Measurements from ENCODE around the gene MLEC.

The MLEC gene

DNA sequence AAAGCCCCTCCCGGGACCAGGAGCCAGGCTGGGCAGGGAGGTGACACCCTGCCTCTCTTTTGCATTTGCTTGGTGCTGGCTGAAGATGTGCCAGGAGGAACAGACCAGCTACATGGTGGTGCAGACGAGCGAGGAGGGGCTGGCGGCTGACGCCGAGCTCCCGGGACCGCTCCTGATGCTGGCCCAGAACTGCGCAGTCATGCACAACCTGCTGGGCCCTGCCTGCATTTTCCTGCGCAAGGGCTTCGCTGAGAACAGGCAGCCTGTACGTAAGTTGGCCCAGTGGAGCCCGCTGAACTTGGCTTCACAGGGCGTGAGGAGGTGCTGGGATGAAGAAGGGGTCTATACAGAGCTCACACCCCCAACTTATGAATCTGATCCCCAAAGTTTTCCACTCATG, 30.9 kb upstream of the MLEC start:
- H3K36me3 ChIP-seq (ENCODE audit: control insufficient read depth, insufficient read depth, low read length) = no peaks in the 10 kb centered on the region
- H3K4me2 ChIP-seq (ENCODE audit: low read length) = no peak overlapping the region
- H3K27ac ChIP-seq = no peak overlapping the region
- no peaks in the 10 kb centered on the region for H3K4me1 ChIP-seq
- no peak overlapping the region for H3K9ac ChIP-seq
- H3K79me2 ChIP-seq = peaks cover 11% of the 10 kb centered on the region
- no peak for TF ChIP-seq CTCF (IDR thresholded peaks at IDR 0.05)
- no peak overlapping the region for H3K4me3 ChIP-seq (ENCODE audit: low read depth, low read length)
- H3K27me3 ChIP-seq (ENCODE audit: control insufficient read depth, insufficient read depth, low read length) = no peaks in the 10 kb centered on the region
- no peak overlapping the region for H2AFZ ChIP-seq
- H3K9me3 ChIP-seq (ENCODE audit: control insufficient read depth, low read length) = no peaks in the 10 kb centered on the region

DNA sequence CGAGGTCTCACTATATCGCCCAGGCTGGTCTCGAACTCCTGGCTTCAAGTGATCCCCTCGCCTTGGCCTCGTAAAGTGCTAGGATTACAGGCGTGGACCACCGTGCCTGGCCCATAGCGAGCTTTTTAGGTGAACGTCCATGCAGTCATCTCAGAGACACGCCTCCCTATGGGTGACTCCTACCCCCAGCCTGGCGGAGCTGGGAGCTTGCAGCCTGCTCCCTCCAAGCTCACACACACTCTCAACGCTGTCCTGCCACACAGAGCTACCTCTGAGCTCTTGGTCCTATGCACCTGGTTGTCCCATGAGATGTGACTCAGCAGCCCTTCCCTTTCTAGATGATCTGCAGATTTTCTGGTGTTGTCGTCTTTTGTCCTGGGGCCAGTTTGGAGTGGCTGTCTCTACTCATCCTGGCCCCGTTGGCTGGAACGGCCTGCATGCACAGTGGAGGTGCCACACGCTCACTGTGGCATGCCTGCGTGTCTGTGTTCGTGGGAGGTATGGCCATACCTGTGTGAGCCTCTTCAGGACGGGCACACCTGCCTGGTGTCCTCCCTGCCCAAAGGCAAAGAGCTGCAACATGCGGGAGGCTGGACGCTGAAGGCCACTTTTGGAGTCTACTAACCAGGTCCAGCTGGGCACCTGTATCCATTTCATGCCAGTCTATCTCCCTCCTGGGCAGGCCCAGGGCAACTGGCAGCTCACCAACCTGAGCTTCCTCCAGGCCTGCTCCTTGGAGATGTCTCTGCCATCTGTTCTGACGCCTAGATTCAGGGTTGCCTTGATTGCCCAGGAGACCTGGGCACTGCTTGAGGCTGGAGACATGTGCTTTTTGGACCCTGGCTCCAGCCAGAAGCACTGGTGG, 28.4 kb upstream of the MLEC start:
- H3K36me3 ChIP-seq (ENCODE audit: control insufficient read depth, insufficient read depth, low read length) = no peaks in the 10 kb centered on the region
- no peaks in the 10 kb centered on the region for H3K9me3 ChIP-seq (ENCODE audit: control insufficient read depth, low read length)
- no peaks in the 10 kb centered on the region for H3K4me1 ChIP-seq
- H3K4me3 ChIP-seq (ENCODE audit: low read depth, low read length) = no peak overlapping the region
- H3K79me2 ChIP-seq = peaks cover 10% of the 10 kb centered on the region
- no peak overlapping the region for H3K9ac ChIP-seq
- no peak overlapping the region for H3K4me2 ChIP-seq (ENCODE audit: low read length)
- no peak for TF ChIP-seq CTCF (IDR thresholded peaks at IDR 0.05)
- H2AFZ ChIP-seq = no peak overlapping the region
- no peaks in the 10 kb centered on the region for H3K27me3 ChIP-seq (ENCODE audit: control insufficient read depth, insufficient read depth, low read length)
- no peak overlapping the region for H3K27ac ChIP-seq

- no peak overlapping the region for H3K27ac ChIP-seq
- no peak overlapping the region for H3K4me3 ChIP-seq (ENCODE audit: low read depth, low read length)
- H3K27me3 ChIP-seq (ENCODE audit: control insufficient read depth, insufficient read depth, low read length) = no peaks in the 10 kb centered on the region
- H3K9me3 ChIP-seq (ENCODE audit: control insufficient read depth, low read length) = no peaks in the 10 kb centered on the region
- H3K9ac ChIP-seq = no peak overlapping the region
- peaks cover 8% of the 10 kb centered on the region for H3K79me2 ChIP-seq
- no peaks in the 10 kb centered on the region for H3K36me3 ChIP-seq (ENCODE audit: control insufficient read depth, insufficient read depth, low read length)
- H3K4me2 ChIP-seq (ENCODE audit: low read length) = no peak overlapping the region
- no peak for TF ChIP-seq CTCF (IDR thresholded peaks at IDR 0.05)
- H3K4me1 ChIP-seq = no peaks in the 10 kb centered on the region
- H2AFZ ChIP-seq = no peak overlapping the region
Observed at GRCh38 chr12:120659151-120659525, 27.8 kb upstream of the MLEC start.

DNA sequence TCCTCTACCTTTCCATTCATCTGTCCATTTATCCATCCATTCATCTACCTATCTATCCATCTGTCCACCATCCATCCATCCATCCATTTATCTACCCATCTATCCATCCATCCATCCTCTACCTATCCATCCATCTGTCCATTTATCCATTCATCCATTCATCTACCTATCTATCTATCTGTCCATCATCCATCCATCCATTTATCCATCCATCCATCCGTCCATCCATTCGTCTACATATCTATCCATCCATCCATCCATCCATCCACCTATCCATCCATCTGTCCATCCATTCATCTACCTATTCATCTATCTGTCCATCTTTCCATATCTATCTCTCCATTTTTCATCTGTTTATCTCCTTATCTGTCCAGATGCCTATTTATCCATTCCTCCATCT, 25.5 kb upstream of the MLEC start:
- H3K27ac ChIP-seq = no peak overlapping the region
- peaks cover 8% of the 10 kb centered on the region for H3K79me2 ChIP-seq
- no peaks in the 10 kb centered on the region for H3K4me1 ChIP-seq
- no peak overlapping the region for H3K9ac ChIP-seq
- H3K4me2 ChIP-seq (ENCODE audit: low read length) = no peak overlapping the region
- TF ChIP-seq CTCF (IDR thresholded peaks at IDR 0.05) = no peak
- H3K36me3 ChIP-seq (ENCODE audit: control insufficient read depth, insufficient read depth, low read length) = no peaks in the 10 kb centered on the region
- H3K27me3 ChIP-seq (ENCODE audit: control insufficient read depth, insufficient read depth, low read length) = no peaks in the 10 kb centered on the region
- no peak overlapping the region for H2AFZ ChIP-seq
- H3K4me3 ChIP-seq (ENCODE audit: low read depth, low read length) = no peak overlapping the region
- H3K9me3 ChIP-seq (ENCODE audit: control insufficient read depth, low read length) = no peaks in the 10 kb centered on the region

DNA sequence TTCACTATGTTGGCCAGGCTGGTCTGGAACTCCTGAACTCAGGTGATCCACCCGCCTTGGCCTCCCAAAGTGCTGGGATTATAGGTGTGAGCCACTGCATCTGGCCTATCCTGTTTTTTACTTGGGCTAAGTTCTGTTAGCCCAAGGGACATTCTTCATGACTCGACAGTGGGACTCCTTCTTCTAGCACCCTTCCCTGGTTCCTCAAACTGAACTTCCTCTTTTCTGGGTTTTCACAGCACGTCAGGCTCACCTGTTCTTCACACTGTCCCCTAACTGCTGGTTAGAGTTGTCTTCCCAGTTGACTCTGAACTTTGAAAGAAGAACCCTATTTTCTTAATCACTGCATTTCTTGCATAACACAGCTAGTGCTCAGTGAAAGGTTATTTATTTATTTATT, 24.1 kb upstream of the MLEC start:
- H3K4me3 ChIP-seq (ENCODE audit: low read depth, low read length) = no peak overlapping the region
- H3K27ac ChIP-seq = no peak overlapping the region
- H3K9ac ChIP-seq = no peak overlapping the region
- peaks cover 4% of the 10 kb centered on the region for H3K79me2 ChIP-seq
- H3K9me3 ChIP-seq (ENCODE audit: control insufficient read depth, low read length) = no peaks in the 10 kb centered on the region
- no peak for TF ChIP-seq CTCF (IDR thresholded peaks at IDR 0.05)
- H3K27me3 ChIP-seq (ENCODE audit: control insufficient read depth, insufficient read depth, low read length) = no peaks in the 10 kb centered on the region
- no peak overlapping the region for H2AFZ ChIP-seq
- no peaks in the 10 kb centered on the region for H3K4me1 ChIP-seq
- H3K4me2 ChIP-seq (ENCODE audit: low read length) = no peak overlapping the region
- H3K36me3 ChIP-seq (ENCODE audit: control insufficient read depth, insufficient read depth, low read length) = no peaks in the 10 kb centered on the region

Measured in parathyroid adenoma (tissue), 2 donors.